Heart left ventricle (tissue), 13 donors: ENCODE measurements around the gene PCDH15.

ENCODE experiments used
- CTCF ChIP-seq, 12 donors: fragments of 200-600 bp; sonication (generic) in 4 of 12; IDR thresholded peaks; one replicate each; pipeline versions ENCODE4 v1.5.0 to v1.8.0; 2018 to 2022; ENCODE audit warnings: antibody characterized with exemption in 12 of 12, mild to moderate bottlenecking in 5 of 12
- POLR2A ChIP-seq, 2 donors: fragments of 450-650 bp; IDR thresholded peaks; one replicate each; pipeline ENCODE4 v1.6.1; 2017; ENCODE audit warnings: antibody characterized with exemption in 2 of 2, mild to moderate bottlenecking in 2 of 2, moderate library complexity in 2 of 2
- donor health status: ischemic (EF 13 %, LVEDD 7.1; RV severe dilation, severe dysfunction).
- donor health status: DM: no; HTN: yes; CAD: no.
- donor health status: DM: no; HTN: no; CAD: no.
- donor health status: ischemic (EF 25% LVEDD 6.9; RV normal size, moderate dysfunction).
- donor health status: ischemic (EF 25% LVEDD 5.7; RV mildly dilated, moderate dysfunction).
- donor health status: ischemic (EF 35%, LVEDD 5.7; RV mildly dilated, moderate dysfunction).
- donor health status: nonischemic (EF 11% LVEDD 7.7; RV severe dilation, severe dysfunction).
- donor health status: DM: yes; HTN: yes; CAD: no.
- donor health status: PGD.
- donor health status: ischemic (EF 29% LVEDD 5.4; RV normal size, mild dysfunction).
- donor health status: nonischemic (EF 23%, LVEDD 6.1; RV moderate dilation, normal function).

- no peak for TF ChIP-seq CTCF (IDR thresholded peaks at IDR 0.05)
- TF ChIP-seq POLR2A (IDR thresholded peaks at IDR 0.05), result no peak
These were observed 224.5 kb downstream of the PCDH15 start for GRCh38 chr10:54576541-54576940.
